GM19025 (cell line): ENCODE measurements around the gene GMDS.
A peak's percentile ranks its signal among the peaks of the same experiment; 100 is the strongest.

Experiments used
- ATAC-seq: cut with Tn5 transposase; IDR thresholded peaks from one replicate; pipeline ENCODE4 v1.9.1; 2021; ENCODE audit warnings: mild to moderate bottlenecking, low read depth, moderate library complexity; ENCODE audit not compliant: unreplicated experiment

Gene GMDS

DNA sequence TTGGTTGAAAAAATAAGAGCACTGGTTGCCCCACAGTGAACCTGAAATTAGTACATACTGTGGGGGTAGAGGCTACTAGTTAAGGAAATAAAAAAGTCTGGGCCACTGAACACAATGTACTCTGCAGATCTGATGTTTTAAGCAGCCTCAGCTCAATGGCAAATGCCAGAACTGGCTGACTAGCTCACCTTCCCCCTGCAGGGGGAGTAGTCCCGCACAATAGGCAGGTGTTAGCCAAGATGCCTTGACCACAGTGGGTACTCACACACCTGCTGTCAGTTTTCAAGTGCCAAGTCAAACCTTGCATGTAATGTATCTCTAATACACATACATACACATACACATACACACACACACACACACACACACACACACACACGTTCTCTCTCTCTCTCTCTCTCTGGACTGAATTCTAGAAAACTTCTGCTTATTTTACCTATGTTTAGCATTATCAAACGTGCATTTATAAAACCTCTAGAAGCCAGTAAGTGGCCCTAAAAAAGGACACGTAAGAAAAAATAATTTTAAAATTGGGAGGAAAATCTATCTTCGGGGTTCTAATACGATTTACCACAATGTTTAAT, 36.1 kb downstream of the GMDS start:
- peak; percentile 60 for ATAC-seq

DNA sequence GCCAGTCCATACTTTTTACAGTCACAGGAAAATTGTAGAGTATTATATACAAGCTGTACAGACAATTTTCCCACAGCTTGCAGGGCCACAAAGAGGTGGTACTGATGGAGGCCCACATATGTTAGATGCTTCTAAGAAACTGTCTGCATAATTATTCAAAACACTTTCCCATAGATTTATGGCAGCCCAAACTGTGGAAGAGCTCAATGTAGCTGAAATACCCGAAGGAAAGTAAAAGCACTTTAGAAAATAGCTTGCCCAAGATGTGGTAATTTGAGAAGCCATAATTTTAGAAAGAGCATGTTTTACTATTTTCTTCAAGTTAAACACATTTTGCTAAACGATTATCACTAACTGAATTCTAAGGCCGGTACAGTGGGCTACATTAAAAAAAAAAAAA, 36.9 kb downstream of the GMDS start:
- ATAC-seq = no peak

GRCh38 chr6:2205396-2205795, 40.0 kb downstream of the GMDS start:
- ATAC-seq = no peak

DNA sequence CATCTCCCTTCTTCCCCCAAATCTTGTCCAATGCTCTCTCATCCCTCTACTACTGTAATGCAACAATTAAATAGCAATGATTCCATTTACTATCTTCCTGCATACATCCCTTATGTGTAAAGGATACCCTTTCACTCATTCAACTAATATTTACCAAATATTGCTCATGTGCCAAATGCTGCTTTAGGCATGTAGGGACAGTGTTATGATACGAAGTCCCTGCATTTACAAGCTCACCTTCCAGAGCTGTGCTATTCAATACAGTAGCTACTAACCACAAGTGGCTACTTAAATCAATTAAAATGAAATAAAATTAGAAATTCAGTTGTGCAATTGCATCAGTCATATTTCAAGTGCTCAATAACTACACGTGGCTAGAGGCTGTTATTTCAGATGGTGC, 41.1 kb downstream of the GMDS start:
- no peak for ATAC-seq

GRCh38 chr6:2203264-2203663, 42.1 kb downstream of the GMDS start:
- ATAC-seq = no peak

DNA sequence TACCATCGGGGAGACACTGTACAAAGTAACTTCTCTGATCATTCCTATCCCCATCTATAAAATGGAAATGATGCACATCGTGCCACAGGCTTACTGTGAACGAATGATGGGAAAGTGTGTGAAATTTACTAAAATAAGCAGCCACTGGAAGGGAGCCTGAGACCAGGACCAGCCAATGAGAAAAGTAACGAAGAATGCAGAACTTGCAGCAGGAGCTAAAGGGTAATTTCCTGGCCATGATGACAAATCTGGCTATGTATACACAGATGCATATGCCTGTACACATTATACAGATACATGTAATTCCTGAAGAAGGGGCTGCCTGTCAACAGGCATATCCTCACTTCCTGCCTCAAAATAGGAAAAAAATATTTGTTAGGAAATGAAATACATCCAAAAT, 47.4 kb downstream of the GMDS start:
- ATAC-seq = no peak

GRCh38 chr6:2197177-2197671, 48.2 kb downstream of the GMDS start:
- no peak for ATAC-seq

GRCh38 chr6:2196079-2196679, 49.2 kb downstream of the GMDS start:
- ATAC-seq = no peak

- no peak for ATAC-seq
Observed at GRCh38 chr6:2194643-2195042, 50.8 kb downstream of the GMDS start.

GRCh38 chr6:2193931-2194330, 51.5 kb downstream of the GMDS start:
- ATAC-seq = no peak

- ATAC-seq = no peak
Observed at GRCh38 chr6:2192976-2193375, 52.4 kb downstream of the GMDS start.

DNA sequence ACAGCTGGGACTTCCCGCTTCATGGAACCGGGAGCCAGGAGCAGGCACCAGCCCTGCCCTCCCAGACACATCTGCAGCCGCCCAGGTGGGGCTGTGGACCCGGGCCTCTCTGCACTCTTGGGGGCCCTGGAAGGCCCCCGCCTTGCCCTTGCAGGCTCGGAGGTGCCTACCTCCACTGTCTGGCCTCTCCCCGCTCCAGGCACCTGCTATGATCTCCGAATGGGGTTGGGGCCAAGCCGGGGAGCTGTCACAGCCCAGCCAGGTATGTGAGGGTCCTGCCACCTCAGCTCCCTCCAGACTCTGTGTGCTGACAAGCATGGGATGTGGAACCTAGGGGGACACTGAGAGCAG, 54.0 kb downstream of the GMDS start:
- ATAC-seq = no peak

DNA sequence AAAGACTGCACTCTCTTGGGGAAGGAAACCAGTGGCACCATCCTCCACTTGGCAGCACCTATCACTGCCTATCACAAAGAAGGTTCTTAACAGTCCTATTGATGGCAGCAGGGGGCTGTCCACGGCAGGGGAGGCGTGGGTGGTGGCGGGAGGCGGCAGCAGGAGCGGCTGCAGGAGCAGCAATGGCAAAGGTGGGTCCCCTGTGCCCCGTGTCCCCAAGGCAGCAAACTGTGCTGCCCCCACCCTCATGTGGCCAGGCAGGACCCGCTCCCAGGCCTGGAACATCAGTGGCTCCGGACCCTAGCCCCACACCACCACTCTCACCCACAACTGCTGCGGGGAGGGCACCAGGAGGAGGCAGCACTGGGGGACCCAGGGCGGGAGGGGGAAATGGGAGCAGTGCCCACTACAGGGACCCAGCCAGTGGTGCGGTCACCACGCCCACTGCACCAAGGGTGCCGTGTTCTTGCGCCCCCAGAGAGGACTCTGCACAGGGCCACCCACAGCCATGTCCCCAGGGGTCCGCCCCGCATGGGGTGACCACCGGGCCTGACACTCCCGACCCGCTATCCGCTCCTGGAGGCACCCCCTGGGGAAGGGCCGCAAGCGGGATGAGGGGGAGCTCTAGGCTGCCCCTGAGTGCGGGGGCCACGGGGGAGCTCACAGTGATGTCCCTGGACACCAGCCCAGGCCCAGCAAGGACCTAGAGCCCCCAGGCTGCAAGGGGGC, 54.6 kb downstream of the GMDS start:
- ATAC-seq = no peak

DNA sequence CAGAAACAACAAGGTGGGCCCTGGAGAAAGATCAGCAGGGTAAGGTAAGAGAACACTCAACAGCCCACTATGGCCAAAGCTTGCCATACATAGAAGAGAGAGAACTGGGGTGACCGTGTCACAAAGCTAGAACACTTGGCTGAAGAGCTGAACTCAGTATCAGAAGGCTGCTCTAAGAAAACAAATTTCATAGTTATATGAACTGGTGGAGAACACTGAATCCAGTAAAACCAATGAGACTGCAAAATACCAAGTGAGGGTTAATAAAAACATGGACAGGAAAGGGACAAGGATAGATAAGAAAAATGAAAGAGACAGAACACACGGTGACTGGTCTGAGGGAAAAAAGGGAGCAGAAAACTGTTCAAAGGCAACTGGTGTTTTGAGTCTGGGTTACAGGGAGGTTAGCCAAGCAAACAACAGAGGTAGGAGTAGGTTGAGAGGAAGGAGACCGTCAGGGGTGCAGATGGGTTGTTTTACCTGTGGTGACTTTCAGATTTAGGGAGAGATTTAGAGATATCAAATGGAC, 56.5 kb downstream of the GMDS start:
- no peak for ATAC-seq

DNA sequence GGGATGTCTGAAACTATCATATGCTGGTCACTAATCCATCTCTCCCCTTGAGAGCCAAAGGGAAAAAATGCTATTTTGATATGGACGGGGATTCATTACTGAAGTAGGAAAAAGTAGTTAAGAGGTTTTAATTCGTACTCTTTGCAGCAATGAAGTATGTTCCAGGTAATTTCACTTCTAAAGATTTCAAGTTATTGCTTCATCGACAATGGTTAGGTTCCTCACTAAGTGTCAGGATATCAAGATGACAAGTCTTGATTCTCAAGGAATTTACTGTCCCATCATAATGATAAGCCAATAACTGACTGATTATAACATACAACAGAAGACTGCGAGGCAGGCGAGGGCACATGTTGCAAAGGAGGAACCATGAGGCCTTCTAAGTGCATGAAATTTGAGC, 57.0 kb downstream of the GMDS start:
- ATAC-seq = no peak

- no peak for ATAC-seq
Observed at GRCh38 chr6:2187826-2188225, 57.6 kb downstream of the GMDS start.

DNA sequence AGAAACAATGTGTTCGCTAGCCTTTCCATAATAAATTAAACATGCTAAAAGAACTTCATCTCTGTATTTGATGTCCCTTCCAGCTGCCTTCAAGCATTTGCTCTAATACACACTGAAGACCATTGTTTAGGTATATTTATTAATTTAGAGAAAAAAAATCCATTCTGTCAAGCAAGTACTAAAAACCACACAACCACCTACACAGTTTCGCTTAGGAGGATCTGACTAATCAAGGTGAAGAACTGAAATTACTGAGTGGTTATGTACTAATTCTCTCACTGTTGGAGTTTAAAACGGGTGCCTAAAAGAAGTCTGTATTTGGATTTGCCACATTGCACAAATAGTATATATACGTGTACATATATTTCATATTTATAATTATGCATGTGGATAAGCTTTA, 58.9 kb downstream of the GMDS start:
- no peak for ATAC-seq

DNA sequence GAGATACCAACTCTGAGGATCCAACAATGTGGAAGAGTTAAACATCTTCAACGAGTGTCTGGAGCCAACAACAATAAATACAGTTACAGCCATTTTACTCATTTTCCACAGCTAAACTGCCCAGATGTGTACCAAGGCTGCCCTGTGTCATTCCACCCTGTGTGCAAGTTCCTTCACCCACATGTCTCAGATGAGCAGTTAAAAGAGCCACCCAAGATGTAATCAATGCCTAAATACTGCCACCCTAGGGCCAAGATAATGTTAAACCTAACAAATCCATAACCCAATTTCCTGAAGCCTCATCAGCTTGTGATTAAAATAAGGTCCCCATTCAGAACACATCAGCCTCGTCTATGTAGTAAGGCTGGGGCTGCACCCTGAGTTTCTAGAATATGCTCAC, 59.9 kb downstream of the GMDS start:
- ATAC-seq = no peak

DNA sequence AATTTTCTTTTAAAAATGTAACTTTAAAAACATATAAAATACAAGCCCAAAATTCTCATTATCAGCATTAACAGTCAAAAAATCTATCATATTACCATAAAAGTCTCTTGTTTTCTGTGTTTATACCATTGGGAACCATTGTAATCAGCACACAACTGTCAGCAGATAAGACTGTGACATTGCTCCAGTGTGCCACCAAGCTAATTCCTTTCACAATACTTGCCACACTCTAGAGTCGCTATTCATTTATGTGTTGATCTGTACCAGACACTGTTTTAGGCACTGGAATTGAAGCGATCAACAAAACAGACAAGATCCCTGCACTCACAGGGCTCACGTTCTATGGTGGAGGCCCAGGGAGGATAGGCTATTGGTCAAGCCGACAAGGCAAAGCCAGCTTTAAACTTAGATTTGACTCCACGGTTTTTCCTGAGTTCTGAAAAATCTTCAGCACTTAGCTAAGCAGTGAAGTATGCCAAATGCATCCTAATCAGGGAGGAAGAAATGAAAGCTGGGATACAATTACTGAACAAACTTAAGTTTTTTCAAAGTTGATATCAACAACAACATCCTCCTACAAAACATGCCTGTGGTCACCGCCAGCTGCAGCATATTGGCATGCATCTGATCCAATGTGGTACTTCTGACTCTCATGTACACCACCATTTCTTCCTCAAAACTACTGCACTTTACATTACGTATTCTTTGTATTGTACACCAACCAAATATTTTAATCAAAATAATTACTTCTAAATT, 60.5 kb downstream of the GMDS start:
- ATAC-seq = no peak

DNA sequence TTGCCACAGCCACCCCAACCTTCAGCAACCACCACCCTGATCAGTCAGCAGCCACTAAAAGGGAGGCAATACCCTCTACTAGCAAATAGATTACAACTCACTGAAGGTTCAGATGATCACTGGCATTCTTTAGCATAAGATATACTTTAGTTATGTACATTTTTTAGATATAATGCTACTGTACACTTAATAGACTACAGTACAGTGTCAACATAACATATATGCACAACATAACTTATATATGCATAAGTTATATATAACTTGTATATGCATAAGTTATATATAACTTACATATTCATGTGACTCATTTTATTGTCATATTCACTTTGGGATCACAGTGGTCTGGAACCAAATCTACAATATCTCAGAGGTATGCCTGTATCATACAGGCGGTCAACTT, 61.7 kb downstream of the GMDS start:
- ATAC-seq = no peak

DNA sequence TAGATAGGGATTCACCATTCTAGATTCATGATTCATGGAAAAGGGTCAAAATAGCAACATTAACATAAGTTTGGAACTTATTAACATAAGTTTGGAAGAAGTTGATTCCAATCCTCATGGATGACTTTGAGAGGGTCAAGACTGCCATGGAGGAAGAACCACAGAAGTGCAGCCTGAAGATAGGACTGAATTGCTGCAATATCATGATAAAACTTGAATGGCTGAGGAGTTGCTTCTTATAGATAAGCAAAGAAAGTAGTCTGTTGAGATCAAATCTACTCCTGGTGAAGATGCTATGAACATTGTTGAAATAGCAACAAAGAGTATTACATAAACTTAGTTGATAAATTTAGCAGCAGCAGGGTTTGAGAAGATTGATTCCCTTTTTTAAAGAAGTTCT, 62.2 kb downstream of the GMDS start:
- no peak for ATAC-seq
